SK-N-SH treated with all-trans-retinoic acid at 6 μM for 48 hours (cell line): ENCODE results near the gene XDH.

Experiments
- CREB5 ChIP-seq: fragments of 250-450 bp; sonication (Bioruptor Pico); IDR thresholded peaks from 2 replicates; pipeline ENCODE4 v1.5.1; 2020; ENCODE audit warnings: low read depth, mild to moderate bottlenecking, moderate library complexity
- GLIS3 ChIP-seq: fragments of 250-450 bp; sonication (Bioruptor Pico); IDR thresholded peaks from 2 replicates; pipeline ENCODE4 v1.5.0; 2020; ENCODE audit warnings: mild to moderate bottlenecking, moderate library complexity
- ISL1 ChIP-seq: fragments of 250-450 bp; sonication (Bioruptor Pico); IDR thresholded peaks from 2 replicates; pipeline ENCODE4 v2.1.2; 2022; ENCODE audit warnings: mild to moderate bottlenecking, moderate library complexity
- PATZ1 ChIP-seq: fragments of 250-450 bp; sonication (Bioruptor Pico); IDR thresholded peaks from 2 replicates; pipeline ENCODE4 v1.8.0; 2020; ENCODE audit warnings: mild to moderate bottlenecking, moderate library complexity, borderline replicate concordance
- POU6F1 ChIP-seq: fragments of 250-450 bp; sonication (Bioruptor Pico); IDR thresholded peaks from 2 replicates; pipeline ENCODE4 v1.8.0; 2021; ENCODE audit warnings: low read depth, mild to moderate bottlenecking, moderate library complexity, borderline replicate concordance
- TCF4 ChIP-seq: fragments of 250-450 bp; sonication (Bioruptor Pico); IDR thresholded peaks from 2 replicates; pipeline ENCODE4 v1.8.0; 2021; ENCODE audit warnings: mild to moderate bottlenecking, moderate library complexity, borderline replicate concordance
- TOX ChIP-seq: fragments of 250-450 bp; sonication (Bioruptor Pico); IDR thresholded peaks from 2 replicates; pipeline ENCODE4 v1.8.0; 2021; ENCODE audit warnings: mild to moderate bottlenecking, moderate library complexity, borderline replicate concordance
- ZC3H10 ChIP-seq: fragments of 250-450 bp; sonication (Bioruptor Pico); IDR thresholded peaks from 2 replicates; pipeline ENCODE4 v1.5.1; 2021; ENCODE audit warnings: mild to moderate bottlenecking, moderate library complexity
- ZFP3 ChIP-seq: fragments of 250-450 bp; sonication (Bioruptor Pico); IDR thresholded peaks from 2 replicates; pipeline ENCODE4 v1.5.0; 2020; ENCODE audit warnings: mild to moderate bottlenecking, moderate library complexity
- ZFP30 ChIP-seq: fragments of 450-650 bp; formaldehyde crosslinking; IDR thresholded peaks from 2 replicates; pipeline ENCODE4 v1.5.0; 2022; ENCODE audit warnings: mild to moderate bottlenecking, moderate library complexity
- ZNF565 ChIP-seq: fragments of 450-650 bp; formaldehyde crosslinking; conservative IDR thresholded peaks from 2 replicates; pipeline ENCODE4 v1.5.0; 2020; ENCODE audit warnings: low read depth, mild to moderate bottlenecking, moderate library complexity

- TF ChIP-seq CREB5 (CRISPR knock-in tag) (no peak), TCF4 (CRISPR knock-in tag) (no peak), TOX (CRISPR knock-in tag) (no peak), ZFP30 (no peak), PATZ1 (CRISPR knock-in tag) (no peak), ZFP3 (CRISPR knock-in tag) (no peak), ISL1 (CRISPR knock-in tag) (no peak), ZNF565 (CRISPR knock-in tag) (no peak), GLIS3 (CRISPR knock-in tag) (no peak), POU6F1 (CRISPR knock-in tag) (no peak), ZC3H10 (CRISPR knock-in tag) (no peak)
Observed at GRCh38 chr2:31390324-31390723, 24.2 kb downstream of the XDH start.
